ENCODE measurements around the gene ITM2C.

GRCh38 chr2:230850358-230850658, 14.4 kb upstream of the ITM2C start:
- TF ChIP-seq POLR2A (IDR thresholded peaks at IDR 0.05; ENCODE audit: low read length) (no peak), GATA1 (IDR thresholded peaks at IDR 0.05; ENCODE audit: low read depth, low read length) (no peak)

Data from erythroblast (primary cell).